Measurements from ENCODE around the gene PGAP3. TPM values are rescaled to one million over a fixed set of nuclear protein-coding genes. Genes with fewer than 3 reads are reported as not detected.

PGAP3 gene
- total RNA-seq, 1 donor from 2014 or later = 13.6 TPM

GRCh38 chr17:39639566-39640458 is 48.0 kb downstream of the PGAP3 start:
- DNase-seq (ENCODE audit: low spot score) = no peak

GRCh38 chr17:39639043-39639442 is 48.8 kb downstream of the PGAP3 start:
- DNase-seq (ENCODE audit: low spot score) = no peak

- no peak for DNase-seq (ENCODE audit: low spot score)
These were observed 49.5 kb downstream of the PGAP3 start for GRCh38 chr17:39638317-39638716.

- DNase-seq (ENCODE audit: low spot score) = peak; percentile 97
These were observed 50.7 kb downstream of the PGAP3 start, which contains the start of gene STARD3 for GRCh38 chr17:39636927-39637736. Gene STARD3 (plus strand): TSS chr17:39637144. CDS start chr17:39653532, 16,388 bp downstream.

- no peak for DNase-seq (ENCODE audit: low spot score)
These were observed 51.3 kb downstream of the PGAP3 start for GRCh38 chr17:39636587-39636926.

- no peak for DNase-seq (ENCODE audit: low spot score)
These were observed 52.2 kb downstream of the PGAP3 start for GRCh38 chr17:39635614-39636176.

- DNase-seq (ENCODE audit: low spot score) = no peak
These were observed 53.4 kb downstream of the PGAP3 start for GRCh38 chr17:39634384-39634871.

GRCh38 chr17:39633570-39634183 is 54.2 kb downstream of the PGAP3 start:
- DNase-seq (ENCODE audit: low spot score) = no peak

- no peak for DNase-seq (ENCODE audit: low spot score)
These were observed 55.5 kb downstream of the PGAP3 start for GRCh38 chr17:39632153-39632941.

GRCh38 chr17:39631403-39631802 is 56.5 kb downstream of the PGAP3 start:
- no peak for DNase-seq (ENCODE audit: low spot score)

- no peak for DNase-seq (ENCODE audit: low spot score)
These were observed 58.0 kb downstream of the PGAP3 start for GRCh38 chr17:39629898-39630297.

GRCh38 chr17:39629494-39629880 is 58.4 kb downstream of the PGAP3 start:
- no peak for DNase-seq (ENCODE audit: low spot score)

GRCh38 chr17:39628655-39629493 is 59.0 kb downstream of the PGAP3 start:
- no peak for DNase-seq (ENCODE audit: low spot score)

GRCh38 chr17:39627712-39628516 is 59.9 kb downstream of the PGAP3 start:
- DNase-seq (ENCODE audit: low spot score) = no peak

GRCh38 chr17:39627047-39627711 is 60.7 kb downstream of the PGAP3 start:
- no peak for DNase-seq (ENCODE audit: low spot score)

GRCh38 chr17:39626171-39627046 is 61.4 kb downstream of the PGAP3 start, which contains the start of gene PPP1R1B:
Gene PPP1R1B (plus strand): TSS chr17:39626952. CDS start chr17:39627393, 441 bp downstream.
- no peak for DNase-seq (ENCODE audit: low spot score)

GRCh38 chr17:39625198-39625785 is 62.6 kb downstream of the PGAP3 start:
- no peak for DNase-seq (ENCODE audit: low spot score)

Data from mesenteric fat pad (tissue), 1 donor.